Ishikawa (cell line): ENCODE data around the gene ADRA2A.

ENCODE experiments used
- CEBPB ChIP-seq: IDR thresholded peaks from 2 replicates; pipeline ENCODE4 v1.6.1; 2012
- NFIC ChIP-seq: IDR thresholded peaks from 2 replicates; pipeline ENCODE4 v1.6.1; 2012
- RAD21 ChIP-seq: IDR thresholded peaks from 2 replicates; pipeline ENCODE4 v1.6.1; 2012; ENCODE audit warnings: low read depth
- REST ChIP-seq: IDR thresholded peaks from 2 replicates; pipeline ENCODE4 v1.6.1; 2012; ENCODE audit warnings: low read depth, mild to moderate bottlenecking
- TAF1 ChIP-seq: IDR thresholded peaks from 2 replicates; pipeline ENCODE4 v1.6.1; 2012; ENCODE audit warnings: low read depth, mild to moderate bottlenecking
- TCF12 ChIP-seq: IDR thresholded peaks from 2 replicates; pipeline ENCODE4 v1.6.1; 2012; ENCODE audit warnings: low read depth
- TEAD4 ChIP-seq: IDR thresholded peaks from 2 replicates; pipeline ENCODE4 v1.6.1; 2012
- YY1 ChIP-seq: IDR thresholded peaks from 2 replicates; pipeline ENCODE4 v1.6.1; 2012; ENCODE audit warnings: low read depth
- ZBTB7A ChIP-seq: IDR thresholded peaks from 2 replicates; pipeline ENCODE4 v1.6.1; 2012; ENCODE audit warnings: low read depth
- TF ChIP-seq, protein P1 (sequence below): IDR thresholded peaks from 2 replicates; pipeline ENCODE4 v1.6.1; 2012

DNA sequence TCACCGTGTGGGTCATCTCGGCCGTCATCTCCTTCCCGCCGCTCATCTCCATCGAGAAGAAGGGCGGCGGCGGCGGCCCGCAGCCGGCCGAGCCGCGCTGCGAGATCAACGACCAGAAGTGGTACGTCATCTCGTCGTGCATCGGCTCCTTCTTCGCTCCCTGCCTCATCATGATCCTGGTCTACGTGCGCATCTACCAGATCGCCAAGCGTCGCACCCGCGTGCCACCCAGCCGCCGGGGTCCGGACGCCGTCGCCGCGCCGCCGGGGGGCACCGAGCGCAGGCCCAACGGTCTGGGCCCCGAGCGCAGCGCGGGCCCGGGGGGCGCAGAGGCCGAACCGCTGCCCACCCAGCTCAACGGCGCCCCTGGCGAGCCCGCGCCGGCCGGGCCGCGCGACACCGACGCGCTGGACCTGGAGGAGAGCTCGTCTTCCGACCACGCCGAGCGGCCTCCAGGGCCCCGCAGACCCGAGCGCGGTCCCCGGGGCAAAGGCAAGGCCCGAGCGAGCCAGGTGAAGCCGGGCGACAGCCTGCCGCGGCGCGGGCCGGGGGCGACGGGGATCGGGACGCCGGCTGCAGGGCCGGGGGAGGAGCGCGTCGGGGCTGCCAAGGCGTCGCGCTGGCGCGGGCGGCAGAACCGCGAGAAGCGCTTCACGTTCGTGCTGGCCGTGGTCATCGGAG lies 1.8 kb downstream of the ADRA2A start:
- TF ChIP-seq TEAD4 (no peak), TAF1 (no peak), NFIC (no peak), ZBTB7A (no peak), RAD21 (no peak), REST (no peak), CEBPB (no peak), YY1 (no peak), TCF12 (no peak)
- TF ChIP-seq, protein P1, sequence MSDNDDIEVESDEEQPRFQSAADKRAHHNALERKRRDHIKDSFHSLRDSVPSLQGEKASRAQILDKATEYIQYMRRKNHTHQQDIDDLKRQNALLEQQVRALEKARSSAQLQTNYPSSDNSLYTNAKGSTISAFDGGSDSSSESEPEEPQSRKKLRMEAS: no peak
